Sigmoid colon (tissue), 4 donors: ENCODE data around the gene PLCL1.

Experiments used
- CTCF ChIP-seq, 4 experiments: fragments of 450-650 bp in 3 of 4; fragments of 200-600 bp in 1 of 4; IDR thresholded peaks; one replicate each; pipeline ENCODE4 v1.5.1; 2016 to 2019; ENCODE audit warnings: antibody characterized with exemption in 4 of 4, mild to moderate bottlenecking in 3 of 4, moderate library complexity in 2 of 4
- EP300 ChIP-seq, 4 donors: sonication (generic); formaldehyde crosslinking; IDR thresholded peaks; one replicate each; pipeline ENCODE4 v1.6.1; 2017; ENCODE audit warnings: antibody characterized with exemption in 4 of 4
- POLR2A ChIP-seq, 2 donors: fragments of 450-650 bp; IDR thresholded peaks; one replicate each; pipeline ENCODE4 v1.6.1; 2016; ENCODE audit warnings: antibody characterized with exemption in 2 of 2, mild to moderate bottlenecking in 2 of 2, moderate library complexity in 2 of 2

- TF ChIP-seq CTCF (IDR thresholded peaks at IDR 0.05) (no peak), POLR2A (IDR thresholded peaks at IDR 0.05) (no peak), EP300 (IDR thresholded peaks at IDR 0.05) (no peak)
Measured at GRCh38 chr2:197914778-197915177, 110.4 kb downstream of the PLCL1 start.
